Measurements from ENCODE around the gene ILF3.

GRCh38 chr19:10612499-10613119 is 41.5 kb upstream of the ILF3 start:
- TF ChIP-seq ELF1 (IDR thresholded peaks at IDR 0.05; ENCODE audit: borderline replicate concordance, low read depth): no peak
- TF ChIP-seq EZH2 (IDR thresholded peaks at IDR 0.05): no peak
- TF ChIP-seq YY1 (IDR thresholded peaks at IDR 0.05; ENCODE audit: extremely low read depth, insufficient replicate concordance, low read depth, low read length): no peak
- no peak for TF ChIP-seq ZNF274 (IDR thresholded peaks at IDR 0.05; ENCODE audit: low read depth, low read length)
- no peak for TF ChIP-seq POLR2A (IDR thresholded peaks at IDR 0.05; ENCODE audit: borderline replicate concordance, extremely low read depth, insufficient read depth, insufficient read length)
- no peak for TF ChIP-seq CTCF (IDR thresholded peaks at IDR 0.05 in 2 of 3, conservative IDR thresholded peaks at IDR 0.05 in 1 of 3; ENCODE audit: borderline replicate concordance in 1 of 3, insufficient read depth in 1 of 3, low read depth in 2 of 3, low read length in 2 of 3)
- TF ChIP-seq MAX (IDR thresholded peaks at IDR 0.05): no peak
- TF ChIP-seq SIN3A (IDR thresholded peaks at IDR 0.05; ENCODE audit: low read depth): no peak
- TF ChIP-seq RAD21 (IDR thresholded peaks at IDR 0.05; ENCODE audit: low read depth): no peak
- TF ChIP-seq SP1 (IDR thresholded peaks at IDR 0.05; ENCODE audit: low read depth): no peak
